Heart left ventricle (tissue), 13 donors: ENCODE data around the gene ADGRB3.

Source experiments
- CTCF ChIP-seq, 12 donors: fragments of 200-600 bp; sonication (generic) in 4 of 12; IDR thresholded peaks; one replicate each; pipeline versions ENCODE4 v1.5.0 to v1.8.0; 2018 to 2022; ENCODE audit warnings: antibody characterized with exemption in 12 of 12, mild to moderate bottlenecking in 5 of 12
- POLR2A ChIP-seq, 2 donors: fragments of 450-650 bp; IDR thresholded peaks; one replicate each; pipeline ENCODE4 v1.6.1; 2017; ENCODE audit warnings: antibody characterized with exemption in 2 of 2, mild to moderate bottlenecking in 2 of 2, moderate library complexity in 2 of 2
- donor health status: ischemic (EF 13 %, LVEDD 7.1; RV severe dilation, severe dysfunction).
- donor health status: DM: no; HTN: yes; CAD: no.
- donor health status: DM: no; HTN: no; CAD: no.
- donor health status: ischemic (EF 25% LVEDD 6.9; RV normal size, moderate dysfunction).
- donor health status: ischemic (EF 25% LVEDD 5.7; RV mildly dilated, moderate dysfunction).
- donor health status: ischemic (EF 35%, LVEDD 5.7; RV mildly dilated, moderate dysfunction).
- donor health status: nonischemic (EF 11% LVEDD 7.7; RV severe dilation, severe dysfunction).
- donor health status: DM: yes; HTN: yes; CAD: no.
- donor health status: PGD.
- donor health status: ischemic (EF 29% LVEDD 5.4; RV normal size, mild dysfunction).
- donor health status: nonischemic (EF 23%, LVEDD 6.1; RV moderate dilation, normal function).

- TF ChIP-seq CTCF (IDR thresholded peaks at IDR 0.05) (no peak), POLR2A (IDR thresholded peaks at IDR 0.05) (no peak)
These were observed 95.4 kb downstream of the ADGRB3 start for GRCh38 chr6:68730291-68731054.
